ENCODE measurements around the gene CYS1. TPM values are rescaled to one million over a fixed set of nuclear protein-coding genes. Genes with fewer than 3 reads are reported as not detected.

The CYS1 gene
- total and polyA plus RNA-seq, 2 donors (not counting 3 experiments of a cell fraction or from before 2014, with no cell fraction given), result not detected

DNA sequence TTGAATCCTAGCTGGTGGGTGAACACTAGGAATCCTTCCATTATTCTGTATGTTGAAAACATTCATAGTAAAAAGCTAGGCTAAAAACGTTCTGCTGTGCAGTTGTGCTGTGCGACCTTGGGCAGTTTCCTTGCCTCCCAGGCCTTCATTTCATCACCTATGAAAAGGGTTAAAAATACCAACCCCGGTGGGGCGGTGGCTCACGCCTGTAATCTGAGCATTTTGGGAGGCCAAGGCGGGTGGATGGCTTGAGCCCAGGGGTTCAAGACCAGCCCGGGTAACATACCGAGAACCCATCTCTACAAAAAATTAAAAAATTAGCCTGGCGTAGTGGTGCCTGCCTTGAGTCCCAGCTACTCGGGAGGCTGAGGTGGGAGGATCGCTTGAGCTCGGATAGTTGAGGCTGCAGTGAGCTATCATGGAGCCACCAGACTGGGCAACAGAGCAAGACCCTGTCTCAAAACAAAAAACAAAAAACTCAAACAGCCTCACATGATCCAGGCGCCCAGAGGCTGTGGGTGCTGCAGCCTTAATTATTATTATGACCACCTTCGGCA lies 39.5 kb upstream of the CYS1 start:
- CTCF ChIA-PET, result interaction anchor here (0.7 to 2.9 kb wide), 7 partner anchors 23 to 315 kb away, joined by 3 to 20 read pairs (median 9); no protein-coding TSS in a partner anchor
- no peak overlapping the region for H3K27ac ChIP-seq (ENCODE audit: insufficient read depth, low read depth, low read length)

DNA sequence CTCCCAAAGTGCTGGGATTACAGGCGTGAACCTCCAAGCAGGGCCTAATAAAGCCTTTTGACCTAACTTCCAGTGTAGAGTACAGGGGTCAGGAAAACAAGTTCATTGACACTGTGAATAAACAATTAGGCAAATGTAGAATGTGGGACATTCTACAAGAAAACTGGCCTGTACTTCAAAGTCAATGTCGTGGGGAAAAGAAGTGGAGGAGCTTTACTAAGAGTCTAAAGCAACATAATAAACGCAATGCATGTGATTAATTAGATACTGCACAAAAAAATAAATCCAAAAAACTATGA lies 38.8 kb upstream of the CYS1 start:
- H3K4me2 ChIP-seq (ENCODE audit: insufficient read depth, low read length), result no peak overlapping the region
- DNase-seq (ENCODE audit: low read depth, low spot score), result no peak
- no peak overlapping the region for H2AFZ ChIP-seq (ENCODE audit: low read depth, low read length)
- FAIRE-seq, result no peak
- no peak for TF ChIP-seq POLR2A (IDR thresholded peaks at IDR 0.05; ENCODE audit: low read depth, low read length)
- no peak for TF ChIP-seq MYC (IDR thresholded peaks at IDR 0.05; ENCODE audit: low read depth, low read length)
- no peak for TF ChIP-seq EZH2 (IDR thresholded peaks at IDR 0.05; ENCODE audit: borderline replicate concordance, low read depth, low read length, severe bottlenecking)
- TF ChIP-seq FOS (IDR thresholded peaks at IDR 0.05; ENCODE audit: borderline replicate concordance, insufficient read depth, low read length), result no peak
- no peak for TF ChIP-seq GATA2 (IDR thresholded peaks at IDR 0.05; ENCODE audit: insufficient read depth, insufficient read length, low read depth, low read length)
- TF ChIP-seq, protein P1, sequence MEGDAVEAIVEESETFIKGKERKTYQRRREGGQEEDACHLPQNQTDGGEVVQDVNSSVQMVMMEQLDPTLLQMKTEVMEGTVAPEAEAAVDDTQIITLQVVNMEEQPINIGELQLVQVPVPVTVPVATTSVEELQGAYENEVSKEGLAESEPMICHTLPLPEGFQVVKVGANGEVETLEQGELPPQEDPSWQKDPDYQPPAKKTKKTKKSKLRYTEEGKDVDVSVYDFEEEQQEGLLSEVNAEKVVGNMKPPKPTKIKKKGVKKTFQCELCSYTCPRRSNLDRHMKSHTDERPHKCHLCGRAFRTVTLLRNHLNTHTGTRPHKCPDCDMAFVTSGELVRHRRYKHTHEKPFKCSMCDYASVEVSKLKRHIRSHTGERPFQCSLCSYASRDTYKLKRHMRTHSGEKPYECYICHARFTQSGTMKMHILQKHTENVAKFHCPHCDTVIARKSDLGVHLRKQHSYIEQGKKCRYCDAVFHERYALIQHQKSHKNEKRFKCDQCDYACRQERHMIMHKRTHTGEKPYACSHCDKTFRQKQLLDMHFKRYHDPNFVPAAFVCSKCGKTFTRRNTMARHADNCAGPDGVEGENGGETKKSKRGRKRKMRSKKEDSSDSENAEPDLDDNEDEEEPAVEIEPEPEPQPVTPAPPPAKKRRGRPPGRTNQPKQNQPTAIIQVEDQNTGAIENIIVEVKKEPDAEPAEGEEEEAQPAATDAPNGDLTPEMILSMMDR (IDR thresholded peaks at IDR 0.05; ENCODE audit: extremely low read depth in 1 of 2, insufficient read depth in 1 of 2, low read depth in 1 of 2, low read length in 2 of 2), result no peak
- TF ChIP-seq, protein P2, sequence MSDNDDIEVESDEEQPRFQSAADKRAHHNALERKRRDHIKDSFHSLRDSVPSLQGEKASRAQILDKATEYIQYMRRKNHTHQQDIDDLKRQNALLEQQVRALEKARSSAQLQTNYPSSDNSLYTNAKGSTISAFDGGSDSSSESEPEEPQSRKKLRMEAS (IDR thresholded peaks at IDR 0.05; ENCODE audit: insufficient read depth, insufficient read length), result no peak
- TF ChIP-seq POLR2AphosphoS5 (IDR thresholded peaks at IDR 0.05; ENCODE audit: insufficient read depth, low read depth, low read length), result no peak
- TF ChIP-seq JUN (IDR thresholded peaks at IDR 0.05; ENCODE audit: borderline replicate concordance, insufficient read depth, insufficient read length, low read depth), result no peak
- no peaks in the 10 kb centered on the region for H3K9me3 ChIP-seq (replicated peaks; ENCODE audit: control insufficient read depth, insufficient read depth, low read length)
- CTCF ChIA-PET, result interaction anchor here (1.3 to 2.9 kb wide), 4 partner anchors 22 to 316 kb away, joined by 3 to 16 read pairs (median 10); no protein-coding TSS in a partner anchor
- H3K4me1 ChIP-seq (ENCODE audit: control insufficient read depth, extremely low read depth, insufficient read depth, low read length), result peaks cover 29% of the 10 kb centered on the region
- no peak overlapping the region for H3K27ac ChIP-seq (ENCODE audit: insufficient read depth, low read depth, low read length)
- POLR2A ChIA-PET, result interaction anchor here (0.6 kb wide), 1 partner anchor 305 kb away, joined by 3 read pairs; no protein-coding TSS in a partner anchor
- no TSS peak for BruUV-seq (replicated peaks)
- dilution Hi-C loops (cut with MboI; ENCODE audit: extremely low pct_ligation_motif_present, low sequenced_read_pairs), result no loop called here
- no peaks in the 10 kb centered on the region for H4K20me1 ChIP-seq (replicated peaks; ENCODE audit: control insufficient read depth, extremely low read depth, insufficient read depth, low read length)
- peaks cover 21% of the 10 kb centered on the region for H3K79me2 ChIP-seq (ENCODE audit: control insufficient read depth, insufficient read depth, low read length)
- no peaks in the 10 kb centered on the region for H3K27me3 ChIP-seq (ENCODE audit: control insufficient read depth in 2 of 2, insufficient read depth in 2 of 2, low read length in 2 of 2)
- no peaks in the 10 kb centered on the region for H3K9me1 ChIP-seq (replicated peaks; ENCODE audit: control insufficient read depth, extremely low read depth, insufficient read depth, low read length)
- intact Hi-C loops (cut with micrococcal nuclease), result no loop called here
- no peak overlapping the region for H3K9ac ChIP-seq (replicated peaks; ENCODE audit: extremely low read depth, insufficient read depth, low read length)
- H3K4me3 ChIP-seq (replicated peaks in 1 of 3; ENCODE audit: insufficient read depth in 1 of 3, low read depth in 1 of 3, low read length in 3 of 3), result no peak overlapping the region
- no peaks in the 10 kb centered on the region for H3K36me3 ChIP-seq (ENCODE audit: control insufficient read depth in 2 of 2, extremely low read depth in 1 of 2, insufficient read depth in 2 of 2, low read length in 2 of 2)

More for the DNA sequence above, 39.5 kb upstream of the CYS1 start:
- no TSS peak for BruUV-seq (replicated peaks)
- no peak for DNase-seq (ENCODE audit: low read depth, low spot score)
- no peaks in the 10 kb centered on the region for H3K9me3 ChIP-seq (replicated peaks; ENCODE audit: control insufficient read depth, insufficient read depth, low read length)
- H3K4me2 ChIP-seq (ENCODE audit: insufficient read depth, low read length), result peak overlapping the region; percentile 80
- POLR2A ChIA-PET, result interaction anchor here (0.6 kb wide), 1 partner anchor 305 kb away, joined by 3 read pairs; no protein-coding TSS in a partner anchor
- no peaks in the 10 kb centered on the region for H3K9me1 ChIP-seq (replicated peaks; ENCODE audit: control insufficient read depth, extremely low read depth, insufficient read depth, low read length)
- TF ChIP-seq POLR2A (IDR thresholded peaks at IDR 0.05; ENCODE audit: low read depth, low read length) (no peak), JUN (IDR thresholded peaks at IDR 0.05; ENCODE audit: borderline replicate concordance, insufficient read depth, insufficient read length, low read depth) (no peak)
- TF ChIP-seq, protein P1 (IDR thresholded peaks at IDR 0.05; ENCODE audit: extremely low read depth in 1 of 2, insufficient read depth in 1 of 2, low read depth in 1 of 2, low read length in 2 of 2), result no peak
- H3K9ac ChIP-seq (replicated peaks; ENCODE audit: extremely low read depth, insufficient read depth, low read length), result no peak overlapping the region
- peak overlapping the region in 2 of 3 experiments; percentile 54 to 91 for H3K4me3 ChIP-seq (replicated peaks in 1 of 3; ENCODE audit: insufficient read depth in 1 of 3, low read depth in 1 of 3, low read length in 3 of 3)
- no peaks in the 10 kb centered on the region for H4K20me1 ChIP-seq (replicated peaks; ENCODE audit: control insufficient read depth, extremely low read depth, insufficient read depth, low read length)
- intact Hi-C loops (cut with micrococcal nuclease) (loop anchor here (1.0 to 10.0 kb wide), 2 partner anchors 47 to 455 kb away; no protein-coding TSS in a partner anchor), dilution Hi-C loops (cut with MboI; ENCODE audit: extremely low pct_ligation_motif_present, low sequenced_read_pairs) (no loop called here)
- no peaks in the 10 kb centered on the region for H3K27me3 ChIP-seq (ENCODE audit: control insufficient read depth in 2 of 2, insufficient read depth in 2 of 2, low read length in 2 of 2)
- peak overlapping the region; percentile 41 for H2AFZ ChIP-seq (ENCODE audit: low read depth, low read length)
- FAIRE-seq, result no peak
- peaks cover 35% of the 10 kb centered on the region for H3K4me1 ChIP-seq (ENCODE audit: control insufficient read depth, extremely low read depth, insufficient read depth, low read length)
- peaks cover 28% of the 10 kb centered on the region for H3K79me2 ChIP-seq (ENCODE audit: control insufficient read depth, insufficient read depth, low read length)
- no peaks in the 10 kb centered on the region for H3K36me3 ChIP-seq (ENCODE audit: control insufficient read depth in 2 of 2, extremely low read depth in 1 of 2, insufficient read depth in 2 of 2, low read length in 2 of 2)

All from endothelial cell of umbilical vein (primary cell).